Pancreas (tissue), 10 donors: ENCODE results near the gene CACNA1C. TPM values are rescaled to one million over a fixed set of nuclear protein-coding genes. Genes with fewer than 3 reads are reported as not detected.

Experiments used
- ATAC-seq, 4 donors: fragments of 200-7000 bp; cut with Tn5 transposase; one replicate each; pipeline versions ENCODE4 v1.8.0 to v1.9.1; 2020; ENCODE audit warnings: mild to moderate bottlenecking in 4 of 4, moderate library complexity in 4 of 4
- DNase-seq, 6 donors: peaks; one replicate each; pipeline ENCODE4 v3.0.0-alpha.2; 2020
- FAIRE-seq: peaks from 2 replicates; lab custom pipeline; 2012; peaks lifted over from hg19 to GRCh38; lab: Jason Lieb, UNC
- H3K27ac ChIP-seq, 4 donors: fragments of 200-600 bp; sonication (generic); 1 replicate in 3 of 4; 2 replicates in 1 of 4; pipeline versions ENCODE4 v1.5.0 to v1.8.0; 2020
- H3K27me3 ChIP-seq, 4 donors: fragments of 200-600 bp; one replicate each; pipeline ENCODE4 v1.8.0; 2021
- H3K36me3 ChIP-seq, 3 donors: fragments of 200-600 bp; sonication (generic) in 1 of 3; one replicate each; pipeline versions ENCODE4 v1.5.0 to v1.8.0; 2020 to 2021
- H3K4me1 ChIP-seq, 3 donors: fragments of 200-600 bp; one replicate each; pipeline ENCODE4 v1.8.0; 2021
- H3K4me3 ChIP-seq, 4 donors: fragments of 200-600 bp; sonication (generic) in 2 of 4; one replicate each; pipeline versions ENCODE4 v1.5.0 to v1.8.0; 2020 to 2021
- H3K9me3 ChIP-seq, 4 donors: fragments of 200-600 bp; one replicate each; pipeline ENCODE4 v1.8.0; 2021
- WGBS, 2 donors: extraction: QIAGEN DNeasy Blood & Tissue Kit; methylation state at CpG; one replicate each; pipeline ENCODE4 v1.1.7; 2013; 5-methylcytosine and 5-hydroxymethylcytosine counted together
- intact Hi-C, 3 donors: fragments of 100-400 bp; cut with DNase I; formaldehyde crosslinking; loops; one replicate each; pipeline versions ENCODE4 v1.11.1 to v1.14.2; 2022
- polyA plus RNA-seq, 2 donors: library from polyadenylated mRNA; stranded (reverse); fragments of 200-250 nt; gene quantifications; one replicate each; pipeline ENCODE4 v1.2.3, GENCODE V29; 2013
- total RNA-seq, 6 donors: library from RNA; stranded (reverse); fragmentation: NEBNext Ultra II Directional in 4 of 6; extraction: Animal tissue kit (Norgen Biotek cat#: 25700) in 4 of 6; gene quantifications; one replicate each; pipeline versions ENCODE4 v1.2.1 to v1.2.4, GENCODE V29; 2021 to 2023
- TF ChIP-seq, protein P1 (sequence below), 4 donors: fragments of 200-600 bp; sonication (generic) in 3 of 4; IDR thresholded peaks; one replicate each; pipeline versions ENCODE4 v1.5.0 to v1.8.0; 2021; ENCODE audit warnings: antibody characterized with exemption in 4 of 4
- donor health status: healthy with polysubstance abuse.
- donor health status: DM: no; HTN: no; CAD: no; lungs with moderate emphysema.
- donor health status: DM: no; HTN: no; CAD: no.
- donor health status: control.
- donor health status: control.
- donor health status: Bipolar disorder and iron deficiency.
- donor health status: DM: yes; HTN: yes; CAD: no.
- donor health status: DM: no; HTN: no; CAD: no.
- donor health status: DM: no; HTN: no; CAD: no.
- donor health status: DM: yes; HTN: yes; CAD: no.

The CACNA1C gene
- total and polyA plus RNA-seq, 8 donors = 1.2 to 3.8 (median 2.3) TPM

DNA sequence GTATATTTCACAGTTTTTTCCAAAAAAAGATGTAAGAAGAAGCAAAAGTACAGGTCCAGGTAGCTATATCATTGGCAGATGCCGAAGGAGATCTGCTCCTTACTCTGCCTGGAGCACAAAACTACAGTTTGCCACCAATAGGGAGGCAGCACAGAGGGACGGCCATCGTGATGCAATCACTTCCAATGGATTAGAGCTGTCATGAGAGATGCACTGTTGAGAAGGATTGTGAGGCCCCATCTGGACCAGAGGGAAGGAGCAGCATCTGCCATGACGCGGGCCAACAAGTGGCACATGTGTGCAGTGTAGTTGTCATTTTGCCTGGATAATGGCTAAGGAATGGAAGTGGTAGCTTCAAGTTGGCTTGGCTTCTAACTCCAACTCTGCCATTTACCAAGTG lies 423.2 kb downstream of the CACNA1C start:
- DNase-seq (no peak), FAIRE-seq (no peak)
- intact Hi-C loops = no loop called here

DNA sequence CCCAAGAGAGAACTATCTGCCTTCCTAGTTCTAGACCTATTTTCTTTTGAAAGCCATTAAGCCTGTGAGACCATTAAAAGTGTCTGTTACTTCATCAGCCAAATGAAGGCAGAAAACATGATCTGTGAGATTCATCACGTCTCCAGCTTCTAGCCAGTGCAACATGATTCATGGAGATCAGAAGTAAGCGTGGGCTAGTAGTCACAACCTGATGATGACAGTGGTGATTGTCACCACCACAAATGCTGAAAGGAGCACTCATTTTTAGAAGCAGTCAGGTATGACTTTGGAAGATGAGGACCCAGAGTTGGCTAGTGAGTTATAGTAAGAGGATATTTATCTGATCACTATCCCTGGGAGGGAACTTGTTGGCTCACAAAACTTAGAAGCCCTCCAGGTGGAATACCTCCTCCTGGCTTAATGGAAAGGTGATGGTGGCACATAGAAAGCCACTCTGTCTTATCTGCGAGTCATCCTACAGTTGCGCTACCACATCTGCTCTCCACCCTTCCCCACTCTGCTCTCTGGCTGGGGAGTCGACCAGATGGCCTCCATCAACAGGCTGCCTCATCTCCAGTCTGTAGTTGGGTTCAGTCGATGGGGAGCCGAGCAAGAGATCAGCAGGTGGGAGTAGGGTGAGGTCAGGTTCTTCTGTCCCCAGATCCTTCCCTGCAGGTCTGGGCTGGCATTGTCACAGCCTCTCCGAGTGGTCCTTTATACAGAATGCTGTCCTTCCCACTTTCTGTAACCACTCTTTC lies 424.4 kb downstream of the CACNA1C start:
- DNase-seq = no peak
- Histone ChIP-seq H3K9me3 (no peaks in the 10 kb centered on the region), H3K36me3 (no peaks in the 10 kb centered on the region), H3K4me1 (no peaks in the 10 kb centered on the region), H3K27ac (no peak overlapping the region), H3K27me3 (no peaks in the 10 kb centered on the region), H3K4me3 (no peak overlapping the region)
- intact Hi-C loops = no loop called here
- ATAC-seq = no peak
- TF ChIP-seq, protein P1, sequence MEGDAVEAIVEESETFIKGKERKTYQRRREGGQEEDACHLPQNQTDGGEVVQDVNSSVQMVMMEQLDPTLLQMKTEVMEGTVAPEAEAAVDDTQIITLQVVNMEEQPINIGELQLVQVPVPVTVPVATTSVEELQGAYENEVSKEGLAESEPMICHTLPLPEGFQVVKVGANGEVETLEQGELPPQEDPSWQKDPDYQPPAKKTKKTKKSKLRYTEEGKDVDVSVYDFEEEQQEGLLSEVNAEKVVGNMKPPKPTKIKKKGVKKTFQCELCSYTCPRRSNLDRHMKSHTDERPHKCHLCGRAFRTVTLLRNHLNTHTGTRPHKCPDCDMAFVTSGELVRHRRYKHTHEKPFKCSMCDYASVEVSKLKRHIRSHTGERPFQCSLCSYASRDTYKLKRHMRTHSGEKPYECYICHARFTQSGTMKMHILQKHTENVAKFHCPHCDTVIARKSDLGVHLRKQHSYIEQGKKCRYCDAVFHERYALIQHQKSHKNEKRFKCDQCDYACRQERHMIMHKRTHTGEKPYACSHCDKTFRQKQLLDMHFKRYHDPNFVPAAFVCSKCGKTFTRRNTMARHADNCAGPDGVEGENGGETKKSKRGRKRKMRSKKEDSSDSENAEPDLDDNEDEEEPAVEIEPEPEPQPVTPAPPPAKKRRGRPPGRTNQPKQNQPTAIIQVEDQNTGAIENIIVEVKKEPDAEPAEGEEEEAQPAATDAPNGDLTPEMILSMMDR (IDR thresholded peaks at IDR 0.05) = no peak
- WGBS, 2 donors = 61 to 70% methylated on average over 8 of the region's 8 CpGs
- FAIRE-seq = no peak

More for the DNA sequence above, 423.2 kb downstream of the CACNA1C start:
- Histone ChIP-seq H3K27ac (no peak overlapping the region), H3K4me1 (no peaks in the 10 kb centered on the region), H3K27me3 (no peaks in the 10 kb centered on the region), H3K9me3 (no peaks in the 10 kb centered on the region), H3K4me3 (no peak overlapping the region), H3K36me3 (no peaks in the 10 kb centered on the region)
- TF ChIP-seq, protein P1 (IDR thresholded peaks at IDR 0.05) = no peak
- 68 to 80% methylated on average over 5 of the region's 5 CpGs for WGBS, 2 donors
- ATAC-seq = no peak

DNA sequence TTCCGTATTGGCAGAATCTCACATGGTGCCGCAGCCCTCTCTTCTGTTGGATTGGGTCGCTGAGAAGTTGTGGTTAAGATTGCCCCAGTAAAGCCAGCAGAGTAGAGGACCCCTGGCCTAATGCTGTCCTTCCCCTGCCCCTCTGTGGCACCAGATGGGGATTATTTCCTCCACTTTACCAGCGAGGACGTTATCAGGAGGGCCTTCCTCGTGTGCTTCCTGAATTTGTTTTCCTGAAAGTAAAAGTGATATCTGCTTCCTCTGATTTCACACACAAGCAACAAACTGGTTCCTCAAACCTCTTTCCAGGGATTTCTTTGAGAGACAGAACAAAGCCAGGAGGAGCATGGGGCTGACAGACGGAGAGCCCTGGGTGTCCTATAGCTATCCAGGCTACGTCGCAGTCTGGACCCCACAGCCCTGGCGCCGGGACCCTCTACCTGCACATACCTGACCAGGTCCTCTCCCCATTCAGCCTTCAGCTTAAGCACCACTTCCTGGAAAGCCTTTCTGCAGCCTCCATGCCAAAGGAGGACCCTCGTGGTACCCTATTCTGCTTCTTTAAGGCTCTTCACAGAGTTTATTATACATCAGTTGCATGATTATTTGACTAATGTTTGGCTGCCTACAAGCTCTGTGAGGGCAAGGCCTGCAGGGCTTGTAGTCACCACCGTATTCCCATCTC lies 427.2 kb downstream of the CACNA1C start:
- intact Hi-C loops = no loop called here
- TF ChIP-seq, protein P1 (IDR thresholded peaks at IDR 0.05) = no peak
- ATAC-seq (no peak), DNase-seq (no peak), FAIRE-seq (no peak)
- H3K4me3 ChIP-seq = no peak overlapping the region
- no peaks in the 10 kb centered on the region for H3K9me3 ChIP-seq
- H3K27ac ChIP-seq = no peak overlapping the region
- no peaks in the 10 kb centered on the region for H3K36me3 ChIP-seq
- WGBS, 2 donors = 67 to 75% methylated on average over 13 of the region's 13 CpGs
- H3K27me3 ChIP-seq = no peaks in the 10 kb centered on the region
- no peaks in the 10 kb centered on the region for H3K4me1 ChIP-seq

DNA sequence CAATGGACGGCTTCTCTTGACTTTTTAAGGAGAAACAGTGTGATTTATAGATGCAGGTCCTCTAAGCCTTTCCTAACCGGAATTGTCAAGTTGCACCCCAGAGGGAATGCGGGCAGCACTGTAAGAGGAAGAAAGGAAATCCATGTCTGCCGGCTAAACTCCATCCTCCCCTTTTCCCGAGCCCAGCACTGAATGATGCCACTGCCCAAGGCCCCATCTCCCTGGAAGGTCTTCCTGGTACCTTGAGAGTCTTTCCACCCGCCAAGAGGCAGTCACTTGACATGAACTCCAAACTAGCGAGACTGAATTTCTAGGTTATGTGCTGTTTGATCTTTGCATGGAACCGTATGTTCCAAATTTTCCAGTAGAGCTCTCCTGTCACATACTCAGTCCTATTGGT lies 428.6 kb downstream of the CACNA1C start:
- FAIRE-seq = no peak
- WGBS, 2 donors = 77% methylated on average over 8 of the region's 8 CpGs
- intact Hi-C loops = no loop called here

More for the DNA sequence above, 428.6 kb downstream of the CACNA1C start:
- Histone ChIP-seq H3K9me3 (no peaks in the 10 kb centered on the region), H3K36me3 (no peaks in the 10 kb centered on the region), H3K4me1 (no peaks in the 10 kb centered on the region), H3K27me3 (no peaks in the 10 kb centered on the region), H3K4me3 (no peak overlapping the region), H3K27ac (no peak overlapping the region)
- DNase-seq (no peak), ATAC-seq (no peak)
- TF ChIP-seq, protein P1 (IDR thresholded peaks at IDR 0.05) = no peak
